Heart left ventricle (tissue), 16 donors: ENCODE measurements around the gene TMEM101. TPM values are rescaled to one million over a fixed set of nuclear protein-coding genes. Genes with fewer than 3 reads are reported as not detected.

ENCODE experiments used
- ATAC-seq, 4 donors: fragments of 200-7000 bp; cut with Tn5 transposase; one replicate each; pipeline ENCODE4 v1.9.1; 2020 to 2022; ENCODE audit warnings: moderate library complexity in 4 of 4, mild to moderate bottlenecking in 3 of 4, moderate number of reproducible peaks in 1 of 4
- DNase-seq, 5 donors: peaks; one replicate each; pipeline ENCODE4 v3.0.0-alpha.2; 2020
- H3K27ac ChIP-seq, 12 donors: fragments of 200-600 bp; sonication (generic) in 4 of 12; one replicate each; pipeline versions ENCODE4 v1.5.0 to v1.8.0; 2016 to 2022; ENCODE audit warnings: mild to moderate bottlenecking in 2 of 12
- H3K27me3 ChIP-seq, 9 donors: fragments of 200-600 bp; sonication (generic) in 2 of 9; one replicate each; pipeline versions ENCODE4 v1.5.1 to v1.8.0; 2016 to 2022; ENCODE audit warnings: mild to moderate bottlenecking in 3 of 9
- H3K36me3 ChIP-seq, 9 donors: fragments of 200-600 bp; sonication (generic) in 2 of 9; one replicate each; pipeline versions ENCODE4 v1.5.0 to v1.8.0; 2018 to 2022; ENCODE audit warnings: mild to moderate bottlenecking in 2 of 9
- H3K4me1 ChIP-seq, 12 donors: fragments of 200-600 bp; sonication (generic) in 4 of 12; one replicate each; pipeline versions ENCODE4 v1.5.0 to v1.8.0; 2016 to 2022; ENCODE audit warnings: mild to moderate bottlenecking in 3 of 12
- H3K4me3 ChIP-seq, 12 donors: fragments of 200-600 bp; sonication (generic) in 4 of 12; one replicate each; pipeline versions ENCODE4 v1.5.0 to v1.8.0; 2017 to 2022; ENCODE audit warnings: mild to moderate bottlenecking in 9 of 12, moderate library complexity in 4 of 12
- H3K9me3 ChIP-seq, 12 donors: fragments of 200-600 bp; sonication (generic) in 4 of 12; one replicate each; pipeline versions ENCODE4 v1.5.0 to v1.8.0; 2016 to 2022; ENCODE audit warnings: mild to moderate bottlenecking in 1 of 12
- CTCF ChIP-seq, 12 donors: fragments of 200-600 bp; sonication (generic) in 4 of 12; IDR thresholded peaks; one replicate each; pipeline versions ENCODE4 v1.5.0 to v1.8.0; 2018 to 2022; ENCODE audit warnings: antibody characterized with exemption in 12 of 12, mild to moderate bottlenecking in 5 of 12
- POLR2A ChIP-seq, 2 donors: fragments of 450-650 bp; IDR thresholded peaks; one replicate each; pipeline ENCODE4 v1.6.1; 2017; ENCODE audit warnings: antibody characterized with exemption in 2 of 2, mild to moderate bottlenecking in 2 of 2, moderate library complexity in 2 of 2
- WGBS, 4 donors: extraction: QIAGEN DNeasy Blood & Tissue Kit in 2 of 4; methylation state at CpG; one replicate each; pipeline versions ENCODE4 v1.1.5 to v1.1.7; 2013 to 2018; 5-methylcytosine and 5-hydroxymethylcytosine counted together
- intact Hi-C, 10 donors: fragments of 100-400 bp; cut with DNase I; formaldehyde crosslinking; loops; one replicate each; pipeline versions ENCODE4 v1.11.1 to v1.14.2; 2022
- polyA plus RNA-seq, 2 donors: library from polyadenylated mRNA; stranded (reverse); fragments of 200-250 nt; gene quantifications; one replicate each; pipeline ENCODE4 v1.2.3, GENCODE V29; 2013
- total RNA-seq, 9 donors: library from RNA; depleted of rRNA in 2 of 9; stranded (reverse); fragments of >200 nt in 2 of 9; fragmentation: NEBNext Ultra II Directional in 3 of 9; extraction: Animal tissue kit (Norgen Biotek cat#: 25700) in 3 of 9; gene quantifications; one replicate each; pipeline versions ENCODE4 v1.1.0 to v1.2.4, GENCODE V29; 2016 to 2023
- donor health status: ischemic (EF 13 %, LVEDD 7.1; RV severe dilation, severe dysfunction).
- donor health status: healthy with polysubstance abuse.
- donor health status: DM: no; HTN: yes; CAD: no.
- donor health status: DM: no; HTN: no; CAD: no.
- donor health status: ischemic (EF 25% LVEDD 6.9; RV normal size, moderate dysfunction).
- donor health status: ischemic (EF 25% LVEDD 5.7; RV mildly dilated, moderate dysfunction).
- donor health status: healthy.
- donor health status: DM: yes; HTN: yes; CAD: no.
- donor health status: ischemic (EF 35%, LVEDD 5.7; RV mildly dilated, moderate dysfunction).
- donor health status: nonischemic (EF 11% LVEDD 7.7; RV severe dilation, severe dysfunction).
- donor health status: DM: yes; HTN: yes; CAD: no.
- donor health status: PGD.
- donor health status: ischemic (EF 29% LVEDD 5.4; RV normal size, mild dysfunction).
- donor health status: nonischemic (EF 23%, LVEDD 6.1; RV moderate dilation, normal function).

Gene TMEM101
- total and polyA plus RNA-seq, 11 donors, result 13.4 to 31.1 (median 19.3) TPM

- intact Hi-C loops, result no loop called here
- DNase-seq, result no peak
- TF ChIP-seq CTCF (IDR thresholded peaks at IDR 0.05) (no peak), POLR2A (IDR thresholded peaks at IDR 0.05) (no peak)
- no peaks in the 10 kb centered on the region for H3K36me3 ChIP-seq
- peak overlapping the region in 8 of 12 donors; percentile 41 to 62 (median 52) for H3K4me3 ChIP-seq
- H3K4me1 ChIP-seq, result peaks cover 0 to 23% (median 8%) of the 10 kb centered on the region in 12 donors
- H3K9me3 ChIP-seq, result no peaks in the 10 kb centered on the region
- WGBS, 4 donors, result 79 to 92% (median 80%) methylated on average over 8 of the region's 8 CpGs
- ATAC-seq, result no peak
- no peak overlapping the region for H3K27ac ChIP-seq
- H3K27me3 ChIP-seq, result peaks cover 0 to 63% (median 9%) of the 10 kb centered on the region in 9 donors
These were observed 30.2 kb downstream of the TMEM101 start for GRCh38 chr17:43984521-43984920.

GRCh38 chr17:43983515-43984411, 31.0 kb downstream of the TMEM101 start:
- Histone ChIP-seq H3K27me3 (peaks cover 0 to 63% (median 9%) of the 10 kb centered on the region in 9 donors), H3K27ac (peak overlapping the region in 2 of 12 donors; percentile 3 to 5), H3K9me3 (no peaks in the 10 kb centered on the region), H3K36me3 (no peaks in the 10 kb centered on the region), H3K4me1 (peaks cover 0 to 23% (median 8%) of the 10 kb centered on the region in 12 donors), H3K4me3 (peak overlapping the region; percentile 20 to 62 (median 48))
- intact Hi-C loops, result no loop called here
- TF ChIP-seq CTCF (IDR thresholded peaks at IDR 0.05) (peak in 5 of 12 donors; percentile 13 to 30 (median 27)), POLR2A (IDR thresholded peaks at IDR 0.05) (no peak)
- WGBS, 4 donors, result 3 to 11% (median 7%) methylated on average over 38 to 78 of the region's 78 CpGs
- DNase-seq (peak in 4 of 5 donors; percentile 21 to 63 (median 30)), ATAC-seq (peak in 3 of 4 donors; percentile 41 to 69 (median 53))

DNA sequence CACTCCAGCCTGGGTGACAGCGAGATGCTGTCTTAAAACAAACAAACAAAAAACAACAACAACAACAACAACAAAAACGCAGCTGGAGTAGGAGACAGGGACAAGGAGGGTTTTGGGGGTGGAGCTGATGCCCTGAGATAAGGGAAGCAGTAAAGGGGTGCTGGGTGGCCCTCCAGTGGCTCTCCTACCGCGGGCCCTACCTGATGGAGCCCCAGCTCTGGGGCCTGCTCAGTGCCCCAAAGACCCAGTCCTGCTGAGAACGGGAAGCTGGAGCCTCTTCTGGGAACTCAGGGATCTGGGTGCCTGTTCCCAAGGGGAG, 31.6 kb downstream of the TMEM101 start:
- Histone ChIP-seq H3K9me3 (no peaks in the 10 kb centered on the region), H3K4me3 (peak overlapping the region in 4 of 12 donors; percentile 20 to 59 (median 55)), H3K27me3 (peaks cover 0 to 63% (median 9%) of the 10 kb centered on the region in 9 donors), H3K36me3 (no peaks in the 10 kb centered on the region), H3K27ac (no peak overlapping the region), H3K4me1 (peaks cover 0 to 23% (median 8%) of the 10 kb centered on the region in 12 donors)
- DNase-seq (no peak), ATAC-seq (no peak)
- TF ChIP-seq CTCF (IDR thresholded peaks at IDR 0.05), result no peak
- no peak for TF ChIP-seq POLR2A (IDR thresholded peaks at IDR 0.05)
- 23 to 39% (median 36%) methylated on average over 5 of the region's 5 CpGs for WGBS, 4 donors
- intact Hi-C loops, result no loop called here

DNA sequence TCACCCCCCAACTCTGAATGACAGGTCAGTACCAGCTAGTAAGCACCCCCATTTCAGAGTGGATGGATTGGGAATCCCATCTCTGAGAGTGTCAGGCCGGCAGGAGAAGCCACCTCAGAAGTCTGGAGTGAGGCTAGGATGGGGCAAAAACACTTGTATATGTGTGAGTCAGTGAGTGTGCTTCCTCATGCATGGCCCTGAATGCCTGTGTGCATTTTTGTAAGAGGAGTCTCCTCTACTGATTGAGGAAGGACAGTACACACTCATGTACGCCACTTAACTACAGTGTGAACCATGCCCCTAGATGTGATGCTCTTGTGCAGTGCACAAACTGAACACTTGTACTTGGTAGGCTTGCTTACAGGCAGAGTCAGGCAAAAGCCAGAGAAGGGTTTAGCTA, 32.6 kb downstream of the TMEM101 start:
- TF ChIP-seq POLR2A (IDR thresholded peaks at IDR 0.05) (no peak), CTCF (IDR thresholded peaks at IDR 0.05) (no peak)
- no peak overlapping the region for H3K27ac ChIP-seq
- DNase-seq (no peak), ATAC-seq (no peak)
- H3K9me3 ChIP-seq, result no peaks in the 10 kb centered on the region
- intact Hi-C loops, result no loop called here
- H3K36me3 ChIP-seq, result no peaks in the 10 kb centered on the region
- 81 to 95% (median 88%) methylated on average over 2 of the region's 2 CpGs for WGBS, 4 donors
- H3K27me3 ChIP-seq, result peaks cover 0 to 60% (median 9%) of the 10 kb centered on the region in 9 donors
- no peak overlapping the region for H3K4me3 ChIP-seq
- H3K4me1 ChIP-seq, result peaks cover 0 to 19% (median 8%) of the 10 kb centered on the region in 12 donors
